BJ (cell line): ENCODE data around the gene BMF. TPM values are rescaled to one million over a fixed set of nuclear protein-coding genes. Genes with fewer than 3 reads are reported as not detected.

Source experiments
- polyA plus RNA-seq: library from polyadenylated mRNA; depleted of rRNA; stranded (reverse); fragments of >200 nt; gene quantifications from 2 replicates; pipeline ENCODE4 v1.2.3, GENCODE V29; 2011; rRNA removed

The BMF gene
- polyA plus RNA-seq, 1 experiment, result 8.3 TPM

Other genes with a start within 250 kb of the BMF start
- gene GPR176, start 188.6 kb downstream of the BMF start, polyA plus RNA-seq, result 241 and 319 TPM in 2 replicates
- 81.1 and 82.7 TPM in 2 replicates for gene EIF2AK4, start 174.8 kb downstream of the BMF start, polyA plus RNA-seq
- 305 and 564 TPM in 2 replicates for gene SRP14, start 69.7 kb downstream of the BMF start, polyA plus RNA-seq
- gene BUB1B, start 52.2 kb upstream of the BMF start, polyA plus RNA-seq, result 12.8 and 16.6 TPM in 2 replicates
- gene PAK6, start 130.2 kb upstream of the BMF start, polyA plus RNA-seq, result not detected in 2 replicates
- gene ANKRD63, start 174.2 kb upstream of the BMF start, polyA plus RNA-seq, result not detected in 2 replicates
- gene PLCB2, start 199.1 kb upstream of the BMF start, polyA plus RNA-seq, result 0.22 and 0.47 TPM in 2 replicates
- 7.3 and 12.8 TPM in 2 replicates for gene INAFM2, start 214.8 kb upstream of the BMF start, polyA plus RNA-seq
- gene CCDC9B, start 232.1 kb upstream of the BMF start, polyA plus RNA-seq, result 5.0 and 6.0 TPM in 2 replicates
- not detected in 2 replicates for gene PHGR1, start 242.2 kb upstream of the BMF start, polyA plus RNA-seq
- 0.16 and 0.23 TPM in 2 replicates for gene DISP2, start 249.3 kb upstream of the BMF start, polyA plus RNA-seq